ENCODE results near the gene GPR89B.
"Not testable (repeated sequence)": the region's sequence is repeated elsewhere in the genome, so short reads cannot be mapped to it uniquely, and the experiment has no call there.

Gene GPR89B

GRCh38 chr1:147928236-147929132 lies at the start of gene GPR89B:
TSS of gene GPR89B (plus strand) at chr1:147928420. CDS start at chr1:147928537, 117 bp downstream.
- DNase-seq: peak; percentile 64 to 78

GRCh38 chr1:147879911-147880310 lies 48.3 kb upstream of the GPR89B start:
- DNase-seq: no peak

GRCh38 chr1:147882535-147882934 lies 45.7 kb upstream of the GPR89B start:
- no peak for DNase-seq

GRCh38 chr1:147890177-147890790 lies 37.9 kb upstream of the GPR89B start:
- peak; percentile 49 to 59 for DNase-seq

GRCh38 chr1:147891088-147891487 lies 37.1 kb upstream of the GPR89B start:
- DNase-seq: no peak

GRCh38 chr1:147892216-147892615 lies 36.0 kb upstream of the GPR89B start:
- peak; percentile 65 to 70 for DNase-seq

GRCh38 chr1:147892731-147893214 lies 35.4 kb upstream of the GPR89B start:
- DNase-seq: peak; percentile 55 to 72

GRCh38 chr1:147895123-147895522 lies 33.1 kb upstream of the GPR89B start:
- no peak for DNase-seq

- DNase-seq: no peak
Measured at GRCh38 chr1:147897029-147897752, 31.0 kb upstream of the GPR89B start.

GRCh38 chr1:147897789-147898188 lies 30.4 kb upstream of the GPR89B start:
- DNase-seq: no peak

- DNase-seq: no peak
Measured at GRCh38 chr1:147902253-147902845, 25.9 kb upstream of the GPR89B start, which contains the start of gene GJA8. TSS of gene GJA8 (plus strand) at chr1:147902795. CDS start at chr1:147907956, 5,161 bp downstream.

GRCh38 chr1:147904726-147905125 lies 23.5 kb upstream of the GPR89B start:
- DNase-seq: peak in 1 of 2 experiments; percentile 57

GRCh38 chr1:147907786-147908509 lies 20.3 kb upstream of the GPR89B start:
- DNase-seq: no peak

GRCh38 chr1:147912553-147912952 lies 15.7 kb upstream of the GPR89B start:
- no peak for DNase-seq

- no peak for DNase-seq
Measured at GRCh38 chr1:147913362-147913942, 14.8 kb upstream of the GPR89B start.

- DNase-seq: no peak
Measured at GRCh38 chr1:147919896-147920295, 8.3 kb upstream of the GPR89B start.

GRCh38 chr1:147924813-147925212 lies 3.4 kb upstream of the GPR89B start:
- no peak for DNase-seq

- DNase-seq: not testable (repeated sequence)
Measured at GRCh38 chr1:147927215-147927614, 1.0 kb upstream of the GPR89B start.

GRCh38 chr1:147927689-147928088 lies 531 bp upstream of the GPR89B start:
- DNase-seq: not testable (repeated sequence)

GRCh38 chr1:147931137-147931536 lies 2.9 kb downstream of the GPR89B start:
- DNase-seq: not testable (repeated sequence)

- DNase-seq: not testable (repeated sequence)
Measured at GRCh38 chr1:147935296-147935695, 7.1 kb downstream of the GPR89B start.

GRCh38 chr1:147940456-147940855 lies 12.2 kb downstream of the GPR89B start:
- DNase-seq: not testable (repeated sequence)

All from Kasumi-1 (cell line).